Neural cell (in vitro differentiated cells): ENCODE results near the gene OTUB1. TPM values are rescaled to one million over a fixed set of nuclear protein-coding genes. Genes with fewer than 3 reads are reported as not detected.

Experiments used
- H2AFZ ChIP-seq: fragments of 200-600, 300-800 bp; sonication (generic), shearing (Covaris generic); 2 replicates; pipeline ENCODE4 v1.6.0; 2014; ENCODE audit warnings: low read depth, mild to moderate bottlenecking, antibody characterized with exemption, low read length, moderate library complexity
- H3F3A ChIP-seq: fragments of 200-600 bp; shearing (Covaris generic); 2 replicates; pipeline ENCODE4 v1.6.1; 2016; ENCODE audit warnings: mild to moderate bottlenecking, moderate library complexity, mixed read lengths, antibody characterized with exemption, low read length; ENCODE audit not compliant: insufficient read depth, poor library complexity, severe bottlenecking
- H3K27ac ChIP-seq: fragments of 200-600, 300-800 bp; sonication (generic), shearing (Covaris generic); 2 replicates; pipeline ENCODE4 v1.5.1; 2014; ENCODE audit warnings: mild to moderate bottlenecking, low read length, moderate library complexity
- H3K27me3 ChIP-seq: fragments of 300-800, 200-600 bp; sonication (generic), shearing (Covaris generic); 2 replicates; pipeline ENCODE4 v1.6.0; 2014; ENCODE audit warnings: mild to moderate bottlenecking, low read depth, low read length, moderate library complexity; ENCODE audit not compliant: insufficient read depth
- H3K36me3 ChIP-seq: fragments of 300-800, 200-600 bp; sonication (generic), shearing (Covaris generic); 2 replicates; pipeline ENCODE4 v1.5.1; 2014; ENCODE audit warnings: mild to moderate bottlenecking, antibody characterized with exemption, low read length, moderate library complexity; ENCODE audit not compliant: insufficient read depth
- H3K4me2 ChIP-seq: fragments of 300-800, 200-600 bp; sonication (generic), shearing (Covaris generic); 2 replicates; pipeline ENCODE4 v1.6.0; 2014; ENCODE audit warnings: mild to moderate bottlenecking, low read length
- H3K4me3 ChIP-seq: fragments of 300-800, 200-600 bp; sonication (generic), shearing (Covaris generic); 2 replicates; pipeline ENCODE4 v1.5.1; 2014; ENCODE audit warnings: mild to moderate bottlenecking, low read length, moderate library complexity
- H3K79me2 ChIP-seq: fragments of 200-600 bp; shearing (Covaris generic); replicated peaks from 2 replicates; pipeline ENCODE4 v1.6.0; 2014; ENCODE audit warnings: mild to moderate bottlenecking, low read length, moderate library complexity; ENCODE audit not compliant: insufficient read depth
- H3K9ac ChIP-seq: fragments of 300-800, 200-600 bp; sonication (generic), shearing (Covaris generic); 2 replicates; pipeline ENCODE4 v1.6.1; 2016; ENCODE audit warnings: mild to moderate bottlenecking, low read length, mixed read lengths
- H3K9me2 ChIP-seq: fragments of 200-600 bp; shearing (Covaris generic); 2 replicates; pipeline ENCODE4 v1.6.1; 2016; ENCODE audit warnings: mild to moderate bottlenecking, low read length, mixed read lengths; ENCODE audit not compliant: insufficient read depth
- H3K9me3 ChIP-seq: fragments of 200-600, 300-800 bp; sonication (generic), shearing (Covaris generic); 2 replicates; pipeline ENCODE4 v1.6.1; 2016; ENCODE audit warnings: mild to moderate bottlenecking, mixed run types, low read length, moderate library complexity, mixed read lengths
- H4K20me1 ChIP-seq: fragments of 200-600 bp; shearing (Covaris generic); 2 replicates; pipeline ENCODE4 v1.6.1; 2016; ENCODE audit warnings: mild to moderate bottlenecking, mixed run types; ENCODE audit not compliant: insufficient read depth
- EP300 ChIP-seq: fragments of 450-650 bp; conservative IDR thresholded peaks from 2 replicates; pipeline ENCODE4 v1.6.1; 2014; ENCODE audit warnings: antibody characterized with exemption, mild to moderate bottlenecking, moderate library complexity; ENCODE audit not compliant: poor library complexity, severe bottlenecking
- EZH2 ChIP-seq: fragments of 200-600, 300-800 bp; shearing (Covaris generic), sonication (generic); IDR thresholded peaks from 2 replicates; pipeline ENCODE4 v1.6.1; 2014; ENCODE audit warnings: antibody characterized with exemption, low read length, borderline replicate concordance, mild to moderate bottlenecking; ENCODE audit not compliant: insufficient read depth, poor library complexity, severe bottlenecking
- MXI1 ChIP-seq: fragments of 450-650 bp; conservative IDR thresholded peaks from 2 replicates; pipeline ENCODE4 v1.6.1; 2014; ENCODE audit warnings: antibody characterized with exemption, mild to moderate bottlenecking; ENCODE audit not compliant: poor library complexity, severe bottlenecking
- POLR2AphosphoS5 ChIP-seq: IDR thresholded peaks from 2 replicates; pipeline ENCODE4 v1.6.1; 2012
- RAD21 ChIP-seq: fragments of 450-650 bp; conservative IDR thresholded peaks from 2 replicates; pipeline ENCODE4 v1.6.1; 2014; ENCODE audit warnings: antibody characterized with exemption, mild to moderate bottlenecking, moderate library complexity
- SMC3 ChIP-seq: fragments of 450-650 bp; conservative IDR thresholded peaks from 2 replicates; pipeline ENCODE4 v1.6.1; 2014; ENCODE audit warnings: antibody characterized with exemption, mild to moderate bottlenecking, moderate library complexity; ENCODE audit not compliant: poor library complexity
- TAF1 ChIP-seq: IDR thresholded peaks from 2 replicates; pipeline ENCODE4 v1.6.1; 2012; ENCODE audit warnings: low read depth
- polyA plus RNA-seq: library from polyadenylated mRNA; depleted of rRNA; stranded (reverse); fragments of >200 nt; gene quantifications from 2 replicates; pipeline ENCODE4 v1.2.3, GENCODE V29; 2014
- TF ChIP-seq, protein P1 (sequence below): fragments of 450-650 bp; IDR thresholded peaks from 2 replicates; pipeline ENCODE4 v1.5.1; 2014; ENCODE audit warnings: antibody characterized with exemption, mild to moderate bottlenecking, moderate library complexity; ENCODE audit not compliant: poor library complexity, severe bottlenecking
- TF ChIP-seq, protein P2 (sequence below): IDR thresholded peaks from 2 replicates; pipeline ENCODE4 v1.6.1; 2012; ENCODE audit warnings: borderline replicate concordance

The OTUB1 gene
- polyA plus RNA-seq, 1 donor from 2014 or later: 103 TPM

DNA sequence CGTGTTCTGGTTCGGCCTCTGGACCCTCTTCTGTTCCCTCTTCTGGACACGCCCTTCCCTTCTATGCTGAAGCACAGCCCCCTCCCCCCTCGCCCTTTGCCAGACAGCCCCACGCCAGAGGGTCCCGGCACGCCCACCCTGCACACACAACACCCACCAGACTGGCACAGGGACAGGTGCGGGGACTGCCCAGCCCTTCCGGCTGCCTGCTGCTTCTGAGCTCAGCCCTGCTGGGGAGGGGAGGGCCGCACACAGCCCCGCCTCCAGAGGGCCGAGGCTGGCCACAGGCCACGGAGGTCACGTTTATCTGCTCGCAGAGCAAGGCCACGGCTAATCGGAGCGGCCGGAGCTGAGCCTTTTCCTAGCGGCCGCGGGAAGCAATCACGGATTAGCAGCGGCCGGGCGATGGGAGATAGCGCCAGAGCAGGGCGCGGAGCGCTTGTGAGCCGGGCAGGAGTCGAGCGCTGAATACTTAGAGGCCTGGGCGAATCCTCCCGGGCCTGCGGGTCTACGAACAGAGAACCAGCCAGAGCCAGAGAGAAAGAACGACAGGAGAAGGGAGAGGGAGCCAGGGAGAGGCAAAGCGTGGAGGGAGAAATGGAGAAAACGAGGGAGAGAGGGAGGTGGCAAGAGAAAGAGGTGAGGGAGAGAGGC is 21.5 kb downstream of the OTUB1 start:
- peaks cover 7% of the 10 kb centered on the region for H3K27me3 ChIP-seq
- H3K27ac ChIP-seq: no peak overlapping the region
- peak overlapping the region; percentile 37 for H3K9ac ChIP-seq
- H3K9me2 ChIP-seq: no peaks in the 10 kb centered on the region
- H3F3A ChIP-seq: no peaks in the 10 kb centered on the region
- TF ChIP-seq POLR2AphosphoS5 (no peak), RAD21 (peak; percentile 32), EP300 (no peak), TAF1 (no peak), EZH2 (no peak), SMC3 (peak; percentile 35), MXI1 (no peak)
- TF ChIP-seq, protein P1, sequence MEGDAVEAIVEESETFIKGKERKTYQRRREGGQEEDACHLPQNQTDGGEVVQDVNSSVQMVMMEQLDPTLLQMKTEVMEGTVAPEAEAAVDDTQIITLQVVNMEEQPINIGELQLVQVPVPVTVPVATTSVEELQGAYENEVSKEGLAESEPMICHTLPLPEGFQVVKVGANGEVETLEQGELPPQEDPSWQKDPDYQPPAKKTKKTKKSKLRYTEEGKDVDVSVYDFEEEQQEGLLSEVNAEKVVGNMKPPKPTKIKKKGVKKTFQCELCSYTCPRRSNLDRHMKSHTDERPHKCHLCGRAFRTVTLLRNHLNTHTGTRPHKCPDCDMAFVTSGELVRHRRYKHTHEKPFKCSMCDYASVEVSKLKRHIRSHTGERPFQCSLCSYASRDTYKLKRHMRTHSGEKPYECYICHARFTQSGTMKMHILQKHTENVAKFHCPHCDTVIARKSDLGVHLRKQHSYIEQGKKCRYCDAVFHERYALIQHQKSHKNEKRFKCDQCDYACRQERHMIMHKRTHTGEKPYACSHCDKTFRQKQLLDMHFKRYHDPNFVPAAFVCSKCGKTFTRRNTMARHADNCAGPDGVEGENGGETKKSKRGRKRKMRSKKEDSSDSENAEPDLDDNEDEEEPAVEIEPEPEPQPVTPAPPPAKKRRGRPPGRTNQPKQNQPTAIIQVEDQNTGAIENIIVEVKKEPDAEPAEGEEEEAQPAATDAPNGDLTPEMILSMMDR: peak; percentile 53
- TF ChIP-seq, protein P2, sequence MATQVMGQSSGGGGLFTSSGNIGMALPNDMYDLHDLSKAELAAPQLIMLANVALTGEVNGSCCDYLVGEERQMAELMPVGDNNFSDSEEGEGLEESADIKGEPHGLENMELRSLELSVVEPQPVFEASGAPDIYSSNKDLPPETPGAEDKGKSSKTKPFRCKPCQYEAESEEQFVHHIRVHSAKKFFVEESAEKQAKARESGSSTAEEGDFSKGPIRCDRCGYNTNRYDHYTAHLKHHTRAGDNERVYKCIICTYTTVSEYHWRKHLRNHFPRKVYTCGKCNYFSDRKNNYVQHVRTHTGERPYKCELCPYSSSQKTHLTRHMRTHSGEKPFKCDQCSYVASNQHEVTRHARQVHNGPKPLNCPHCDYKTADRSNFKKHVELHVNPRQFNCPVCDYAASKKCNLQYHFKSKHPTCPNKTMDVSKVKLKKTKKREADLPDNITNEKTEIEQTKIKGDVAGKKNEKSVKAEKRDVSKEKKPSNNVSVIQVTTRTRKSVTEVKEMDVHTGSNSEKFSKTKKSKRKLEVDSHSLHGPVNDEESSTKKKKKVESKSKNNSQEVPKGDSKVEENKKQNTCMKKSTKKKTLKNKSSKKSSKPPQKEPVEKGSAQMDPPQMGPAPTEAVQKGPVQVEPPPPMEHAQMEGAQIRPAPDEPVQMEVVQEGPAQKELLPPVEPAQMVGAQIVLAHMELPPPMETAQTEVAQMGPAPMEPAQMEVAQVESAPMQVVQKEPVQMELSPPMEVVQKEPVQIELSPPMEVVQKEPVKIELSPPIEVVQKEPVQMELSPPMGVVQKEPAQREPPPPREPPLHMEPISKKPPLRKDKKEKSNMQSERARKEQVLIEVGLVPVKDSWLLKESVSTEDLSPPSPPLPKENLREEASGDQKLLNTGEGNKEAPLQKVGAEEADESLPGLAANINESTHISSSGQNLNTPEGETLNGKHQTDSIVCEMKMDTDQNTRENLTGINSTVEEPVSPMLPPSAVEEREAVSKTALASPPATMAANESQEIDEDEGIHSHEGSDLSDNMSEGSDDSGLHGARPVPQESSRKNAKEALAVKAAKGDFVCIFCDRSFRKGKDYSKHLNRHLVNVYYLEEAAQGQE: no peak
- peak overlapping the region; percentile 55 for H3K4me2 ChIP-seq
- H2AFZ ChIP-seq: peak overlapping the region; percentile 8
- H3K79me2 ChIP-seq: no peaks in the 10 kb centered on the region
- H3K4me3 ChIP-seq: peak overlapping the region; percentile 50
- H3K9me3 ChIP-seq: no peaks in the 10 kb centered on the region
- H3K36me3 ChIP-seq: no peaks in the 10 kb centered on the region
- H4K20me1 ChIP-seq: no peaks in the 10 kb centered on the region

DNA sequence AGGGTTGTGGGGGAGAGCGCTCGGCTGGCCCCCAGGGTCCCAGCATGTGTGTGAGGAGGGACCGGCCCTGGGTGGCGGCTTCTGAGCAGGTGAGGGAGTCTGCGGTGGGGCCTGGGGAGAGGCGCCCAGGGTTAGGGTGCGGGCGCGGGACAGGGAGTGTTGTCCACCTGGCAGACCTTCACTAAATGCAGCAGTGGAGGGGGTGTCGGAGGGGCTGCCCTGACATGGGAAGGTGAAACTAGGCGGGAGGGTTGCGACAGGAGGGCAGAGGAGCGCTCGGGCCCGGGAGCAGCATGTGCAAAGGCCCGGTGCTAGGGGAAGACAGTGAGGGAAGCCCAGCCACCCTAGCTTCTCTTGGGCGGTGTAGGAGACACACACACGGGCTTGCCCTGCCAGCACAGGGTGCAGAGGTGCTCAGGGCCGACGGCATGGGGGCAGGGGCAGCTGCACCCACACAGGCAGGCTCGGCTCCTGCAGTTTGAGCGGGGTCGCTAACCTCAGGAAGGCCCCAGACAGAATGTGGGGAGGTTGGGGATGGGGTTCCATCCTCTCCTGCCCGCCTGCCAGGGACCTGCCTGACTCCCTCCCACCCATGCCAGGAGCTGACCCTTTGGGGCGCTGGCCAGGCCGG is 22.2 kb downstream of the OTUB1 start:
- H3F3A ChIP-seq: no peaks in the 10 kb centered on the region
- no peaks in the 10 kb centered on the region for H3K36me3 ChIP-seq
- H3K9me2 ChIP-seq: no peaks in the 10 kb centered on the region
- H3K27me3 ChIP-seq: peaks cover 7% of the 10 kb centered on the region
- H3K9me3 ChIP-seq: no peaks in the 10 kb centered on the region
- peak overlapping the region; percentile 37 for H3K9ac ChIP-seq
- no peak overlapping the region for H3K27ac ChIP-seq
- no peaks in the 10 kb centered on the region for H3K79me2 ChIP-seq
- H4K20me1 ChIP-seq: no peaks in the 10 kb centered on the region
- no peak overlapping the region for H2AFZ ChIP-seq
- H3K4me3 ChIP-seq: peak overlapping the region; percentile 50
- H3K4me2 ChIP-seq: no peak overlapping the region
- TF ChIP-seq TAF1: no peak
- no peak for TF ChIP-seq SMC3
- no peak for TF ChIP-seq EZH2
- TF ChIP-seq RAD21: no peak
- no peak for TF ChIP-seq EP300
- TF ChIP-seq, protein P2: no peak
- no peak for TF ChIP-seq POLR2AphosphoS5
- TF ChIP-seq, protein P1: no peak
- TF ChIP-seq MXI1: no peak
